GM23338 (cell line): ENCODE data around the gene RHOD. TPM values are rescaled to one million over a fixed set of nuclear protein-coding genes. Genes with fewer than 3 reads are reported as not detected.

Experiments used
- ATAC-seq: fragments of 200-7000 bp; cut with Tn5 transposase; 3 replicates; pipeline ENCODE4 v1.9.1; 2020
- DNase-seq: peaks from one replicate; pipeline ENCODE4 v3.0.0-alpha.2; 2015; ENCODE audit warnings: low spot score
- H2AFZ ChIP-seq: fragments of 200-600 bp; sonication (generic); 2 replicates; pipeline ENCODE4 v1.8.0; 2016; ENCODE audit warnings: antibody characterized with exemption, mild to moderate bottlenecking, moderate library complexity
- H3F3A ChIP-seq: fragments of 200-600 bp; sonication (generic); replicated peaks from 2 replicates; pipeline ENCODE4 v1.8.0; 2017; ENCODE audit warnings: antibody characterized with exemption, mixed run types, low read depth
- H3K27ac ChIP-seq: fragments of 200-600 bp; sonication (generic); 2 replicates; pipeline ENCODE4 v1.6.1; 2016; ENCODE audit warnings: low read depth
- H3K27me3 ChIP-seq: fragments of 200-600 bp; sonication (generic); 2 replicates; pipeline ENCODE4 v1.8.0; 2016; ENCODE audit warnings: mild to moderate bottlenecking, mixed run types, moderate library complexity; ENCODE audit not compliant: insufficient read depth
- H3K36me3 ChIP-seq: fragments of 200-600 bp; sonication (generic); 2 replicates; pipeline ENCODE4 v1.8.0; 2016; ENCODE audit warnings: mild to moderate bottlenecking; ENCODE audit not compliant: insufficient read depth
- H3K4me1 ChIP-seq: fragments of 200-600 bp; sonication (generic); 2 replicates; pipeline ENCODE4 v1.8.0; 2016; ENCODE audit warnings: mild to moderate bottlenecking, moderate library complexity; ENCODE audit not compliant: insufficient read depth
- H3K4me2 ChIP-seq: fragments of 200-600 bp; sonication (generic); 2 replicates; pipeline ENCODE4 v1.7.1; 2017; ENCODE audit warnings: mixed run types
- H3K4me3 ChIP-seq: fragments of 200-600 bp; sonication (generic); 2 replicates; pipeline ENCODE4 v1.6.1; 2016; ENCODE audit warnings: mixed run types
- H3K79me2 ChIP-seq: fragments of 200-600 bp; sonication (generic); replicated peaks from 2 replicates; pipeline ENCODE4 v1.8.0; 2017; ENCODE audit warnings: mild to moderate bottlenecking; ENCODE audit not compliant: insufficient read depth
- H3K9me2 ChIP-seq: fragments of 200-600 bp; sonication (generic); 2 replicates; pipeline ENCODE4 v1.8.0; 2017; ENCODE audit not compliant: insufficient read depth
- H4K20me1 ChIP-seq: fragments of 200-600 bp; sonication (generic); replicated peaks from 2 replicates; pipeline ENCODE4 v1.8.0; 2017; ENCODE audit warnings: mild to moderate bottlenecking; ENCODE audit not compliant: insufficient read depth
- H3K27ac Mint-ChIP-seq: 2 replicates; pipeline ENCODE4 v1.8.0; 2020; ENCODE audit warnings: inconsistent platforms, mild to moderate bottlenecking, moderate library complexity, mixed read lengths
- H3K27me3 Mint-ChIP-seq: 3 replicates; pipeline ENCODE4 v1.8.0; 2022; ENCODE audit warnings: low read depth, mild to moderate bottlenecking, moderate library complexity, mixed read lengths, inconsistent platforms; ENCODE audit not compliant: insufficient read depth, poor library complexity
- H3K36me3 Mint-ChIP-seq: 3 replicates; pipeline ENCODE4 v1.8.0; 2021; ENCODE audit warnings: low read depth, mild to moderate bottlenecking, inconsistent platforms, moderate library complexity, mixed read lengths
- H3K4me1 Mint-ChIP-seq: 3 replicates; pipeline ENCODE4 v1.8.0; 2020; ENCODE audit warnings: mild to moderate bottlenecking, inconsistent platforms, mixed read lengths
- H3K4me3 Mint-ChIP-seq: 3 replicates; pipeline ENCODE4 v1.8.0; 2021; ENCODE audit warnings: moderate library complexity, mild to moderate bottlenecking, inconsistent platforms, mixed read lengths
- H3K9me3 Mint-ChIP-seq: 3 replicates; pipeline ENCODE4 v1.8.0; 2020; ENCODE audit warnings: moderate library complexity, mild to moderate bottlenecking, inconsistent platforms, mixed read lengths
- CREB1 ChIP-seq: fragments of 250-450 bp; sonication (Bioruptor Pico); IDR thresholded peaks from 2 replicates; pipeline ENCODE4 v1.5.0; 2020; ENCODE audit warnings: low read depth, mild to moderate bottlenecking, moderate library complexity
- CTCF ChIP-seq, 2 experiments: fragments of 200-600 bp in 1 of 2; sonication (generic) in 1 of 2; conservative IDR thresholded peaks; 2 replicates each; pipeline versions ENCODE4 v1.5.1 to v1.6.1; 2016 to 2017; ENCODE audit warnings: antibody characterized with exemption in 2 of 2, low read depth in 2 of 2, mild to moderate bottlenecking in 2 of 2, moderate library complexity in 1 of 2
- ETS1 ChIP-seq: IDR thresholded peaks from 2 replicates; pipeline ENCODE4 v1.6.1; 2016; ENCODE audit warnings: antibody characterized with exemption
- EZH2 ChIP-seq: fragments of 200-600 bp; sonication (generic); IDR thresholded peaks from one replicate; pipeline ENCODE4 v1.8.0; 2017; ENCODE audit warnings: antibody characterized with exemption, mild to moderate bottlenecking, low read depth; ENCODE audit not compliant: unreplicated experiment
- EZH2phosphoT487 ChIP-seq: fragments of 200-600 bp; sonication (generic); IDR thresholded peaks from one replicate; pipeline ENCODE4 v1.8.1; 2018; ENCODE audit warnings: antibody characterized with exemption; ENCODE audit not compliant: unreplicated experiment
- JUNB ChIP-seq: IDR thresholded peaks from one replicate; pipeline ENCODE4 v1.6.1; 2016; ENCODE audit warnings: antibody characterized with exemption; ENCODE audit not compliant: unreplicated experiment
- NANOG ChIP-seq: IDR thresholded peaks from 2 replicates; pipeline ENCODE4 v1.6.1; 2016; ENCODE audit warnings: antibody characterized with exemption, borderline replicate concordance
- POLR2AphosphoS5 ChIP-seq: IDR thresholded peaks from 2 replicates; pipeline ENCODE4 v1.6.1; 2016; ENCODE audit warnings: antibody characterized with exemption, low read depth
- REST ChIP-seq: IDR thresholded peaks from one replicate; pipeline ENCODE4 v1.6.1; 2018; ENCODE audit warnings: antibody characterized with exemption; ENCODE audit not compliant: unreplicated experiment
- STAT1 ChIP-seq: IDR thresholded peaks from one replicate; pipeline ENCODE4 v1.6.1; 2016; ENCODE audit warnings: antibody characterized with exemption; ENCODE audit not compliant: unreplicated experiment
- ZNF114 ChIP-seq: fragments of 250-450 bp; sonication (Bioruptor Pico); IDR thresholded peaks from 2 replicates; pipeline ENCODE4 v1.5.0; 2020; ENCODE audit warnings: mild to moderate bottlenecking, moderate library complexity
- ZNF331 ChIP-seq: fragments of 250-450 bp; sonication (Bioruptor Pico); IDR thresholded peaks from 2 replicates; pipeline ENCODE4 v1.5.0; 2020; ENCODE audit warnings: low read depth, mild to moderate bottlenecking, moderate library complexity
- ZNF462 ChIP-seq: fragments of 250-450 bp; sonication (Bioruptor Pico); IDR thresholded peaks from 2 replicates; pipeline ENCODE4 v1.5.0; 2020; ENCODE audit warnings: mild to moderate bottlenecking, moderate library complexity
- polyA plus RNA-seq: library from polyadenylated mRNA; unstranded; fragments of >200 nt; fragmentation: Nextera tagmentation; extraction: Ambion mirVana; gene quantifications from 2 replicates; pipeline ENCODE4 v1.2.1, GENCODE V29; 2016
- total RNA-seq: library from RNA; depleted of rRNA; stranded (reverse); fragments of >200 nt; shearing (Covaris generic); gene quantifications from 2 replicates; pipeline ENCODE4 v1.2.3, GENCODE V29; 2014

Gene RHOD
- total and polyA plus RNA-seq, 2 experiments from 2014 or later, result 13.8 to 16.2 TPM

- TF ChIP-seq CREB1 (CRISPR knock-in tag) (no peak), EZH2 (no peak), ZNF114 (no peak)
These were observed 27.2 kb downstream of the RHOD start (continued) for GRCh38 chr11:67083786-67084366.

- Histone ChIP-seq H2AFZ (no peak overlapping the region), H3K36me3 (no peaks in the 10 kb centered on the region), H4K20me1 (no peaks in the 10 kb centered on the region), H3K27ac (no peak overlapping the region), H3K4me1 (peaks cover 7% of the 10 kb centered on the region; the same call in 1 of the 2 replicates), H3F3A (no peaks in the 10 kb centered on the region), H3K79me2 (no peaks in the 10 kb centered on the region), H3K27me3 (no peaks in the 10 kb centered on the region), H3K4me2 (no peak overlapping the region), H3K9me2 (no peaks in the 10 kb centered on the region), H3K4me3 (no peak overlapping the region)
- Mint-ChIP-seq H3K4me1 (peaks cover 12% of the 10 kb centered on the region), H3K9me3 (no peaks in the 10 kb centered on the region; the same call in 2 of the 3 replicates), H3K36me3 (no peaks in the 10 kb centered on the region), H3K27me3 (peaks cover 8% of the 10 kb centered on the region), H3K4me3 (no peak overlapping the region), H3K27ac (no peak overlapping the region)
- TF ChIP-seq ZNF114, result no peak
- TF ChIP-seq JUNB, result no peak
- TF ChIP-seq ETS1, result no peak
- no peak for TF ChIP-seq EZH2
- TF ChIP-seq REST, result no peak
- no peak for TF ChIP-seq CTCF (conservative IDR thresholded peaks at IDR 0.05; ENCODE audit: low read depth in 2 of 2)
- no peak for TF ChIP-seq EZH2phosphoT487
- no peak for TF ChIP-seq NANOG
- TF ChIP-seq POLR2AphosphoS5, result no peak
- no peak for TF ChIP-seq ZNF331 (CRISPR knock-in tag)
- no peak for TF ChIP-seq CREB1 (CRISPR knock-in tag)
- TF ChIP-seq ZNF462 (CRISPR knock-in tag), result no peak
- TF ChIP-seq STAT1, result no peak
- ATAC-seq (no peak), DNase-seq (no peak)
These were observed 29.0 kb downstream of the RHOD start for GRCh38 chr11:67085617-67086016.
